Caco-2 (cell line): ENCODE data around the gene KIF1C. TPM values are rescaled to one million over a fixed set of nuclear protein-coding genes. Genes with fewer than 3 reads are reported as not detected.

Source experiments
- BruUV-seq: library from RNA; stranded (reverse); fragments of 400-500 nt; replicated peaks from 2 replicates; lab custom pipeline; 2021; lab: Mats Ljungman, UMichigan
- CTCF ChIA-PET: fragments of 300-600 bp; sonication (Branson Sonifier 250); formaldehyde crosslinking; loops from one replicate; lab custom pipeline; 2022; ENCODE audit warnings: antibody characterized with exemption; lab: Charles Lee
- POLR2A ChIA-PET: fragments of 300-600 bp; sonication (Branson Sonifier 250); formaldehyde crosslinking; loops from one replicate; lab custom pipeline; 2022; ENCODE audit warnings: antibody characterized with exemption; lab: Charles Lee
- DNase-seq, 2 experiments: peaks; one replicate each; pipeline versions ENCODE4 v3.0.0 to v3.0.0-alpha.2; 2020 to 2022
- H3K27me3 ChIP-seq: replicated peaks from 2 replicates; pipeline ENCODE4 v1.6.0; 2011; ENCODE audit warnings: low read length; ENCODE audit not compliant: control insufficient read depth, insufficient read depth
- H3K36me3 ChIP-seq: 2 replicates; pipeline ENCODE4 v1.5.1; 2011; ENCODE audit warnings: low read length; ENCODE audit not compliant: control insufficient read depth, insufficient read depth
- H3K4me1 ChIP-seq: fragments of 250-450 bp; sonication (Bioruptor Pico); 2 replicates; pipeline ENCODE4 v1.5.1; 2020; ENCODE audit warnings: mild to moderate bottlenecking
- H3K4me3 ChIP-seq: 2 replicates; pipeline ENCODE4 v1.5.1; 2011; ENCODE audit warnings: low read depth, mild to moderate bottlenecking, control low read depth, low read length
- H3K9me3 ChIP-seq: fragments of 250-450 bp; sonication (Bioruptor Pico); 2 replicates; pipeline ENCODE4 v1.5.1; 2020; ENCODE audit warnings: mild to moderate bottlenecking, moderate library complexity
- H3K27ac Mint-ChIP-seq: one replicate; pipeline ENCODE4 v1.8.0; 2022; ENCODE audit warnings: mixed read lengths; ENCODE audit not compliant: unreplicated experiment
- H3K27me3 Mint-ChIP-seq: one replicate; pipeline ENCODE4 v1.8.0; 2022; ENCODE audit warnings: mixed read lengths; ENCODE audit not compliant: insufficient read depth, unreplicated experiment
- H3K36me3 Mint-ChIP-seq: one replicate; pipeline ENCODE4 v1.8.0; 2022; ENCODE audit warnings: mild to moderate bottlenecking, mixed read lengths; ENCODE audit not compliant: insufficient read depth, unreplicated experiment
- H3K4me1 Mint-ChIP-seq: one replicate; pipeline ENCODE4 v1.8.0; 2022; ENCODE audit warnings: low read depth, mixed read lengths; ENCODE audit not compliant: unreplicated experiment
- H3K4me3 Mint-ChIP-seq: one replicate; pipeline ENCODE4 v1.8.0; 2022; ENCODE audit warnings: mild to moderate bottlenecking, moderate library complexity, mixed read lengths; ENCODE audit not compliant: unreplicated experiment
- H3K9me3 Mint-ChIP-seq: one replicate; pipeline ENCODE4 v1.8.0; 2022; ENCODE audit warnings: mixed read lengths; ENCODE audit not compliant: unreplicated experiment
- intact Hi-C: fragments of 100-400 bp; cut with micrococcal nuclease; formaldehyde crosslinking; loops from one replicate; pipeline ENCODE4 v1.10.0; 2022; ENCODE audit not compliant: unreplicated experiment
- total RNA-seq: library from RNA; stranded (reverse); gene quantifications from 2 replicates; pipeline ENCODE4 v1.2.3, GENCODE V29; 2022
- TF ChIP-seq, protein P1 (sequence below), 2 experiments: fragments of 200-600 bp in 1 of 2; IDR thresholded peaks; 1 replicate in 1 of 2; 2 replicates in 1 of 2; pipeline versions ENCODE4 v1.5.1 to v1.8.0; 2011 to 2022; ENCODE audit warnings: antibody characterized with exemption in 1 of 2, control low read depth in 1 of 2, inconsistent platforms in 1 of 2, low read depth in 1 of 2, low read length in 1 of 2, mild to moderate bottlenecking in 1 of 2, moderate library complexity in 1 of 2; ENCODE audit not compliant: insufficient read depth in 1 of 2, severe bottlenecking in 1 of 2, unreplicated experiment in 1 of 2

KIF1C gene
- total RNA-seq, 1 experiment from 2014 or later = 87.5 TPM

DNA sequence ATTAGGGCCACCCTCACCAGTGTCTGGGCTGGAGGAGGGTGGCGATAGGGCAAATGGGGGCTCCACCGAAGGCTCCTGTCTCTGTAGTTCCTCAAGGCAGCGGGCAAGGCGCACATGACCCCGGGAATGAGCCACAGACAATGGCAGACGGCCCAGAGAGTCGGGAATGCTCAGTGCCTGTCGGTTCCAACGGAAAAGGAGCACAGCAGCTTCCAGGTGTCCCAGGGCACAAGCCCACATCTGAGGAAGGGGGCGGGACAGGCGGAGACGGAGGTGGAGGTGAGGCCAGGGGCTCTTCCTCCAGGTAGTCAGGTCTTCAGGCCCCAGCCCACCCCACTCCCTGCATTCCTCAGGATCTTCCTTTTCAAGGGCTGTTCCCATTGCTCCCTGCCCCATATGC is 25.0 kb upstream of the KIF1C start:
- H3K4me1 Mint-ChIP-seq = peaks cover 9% of the 10 kb centered on the region
- H3K27me3 Mint-ChIP-seq = no peaks in the 10 kb centered on the region
- peak overlapping the region; percentile 66 for H3K27ac Mint-ChIP-seq
- ChIA-PET POLR2A (no interaction called here), CTCF (no interaction called here)
- peak overlapping the region; percentile 49 for H3K4me3 Mint-ChIP-seq
- H3K36me3 ChIP-seq = no peaks in the 10 kb centered on the region
- peaks cover 37% of the 10 kb centered on the region for H3K36me3 Mint-ChIP-seq
- H3K27me3 ChIP-seq = no peaks in the 10 kb centered on the region
- no peaks in the 10 kb centered on the region for H3K9me3 ChIP-seq
- DNase-seq = no peak
- BruUV-seq = no TSS peak
- H3K9me3 Mint-ChIP-seq = no peaks in the 10 kb centered on the region
- peaks cover 4% of the 10 kb centered on the region; the same call in 1 of the 2 replicates for H3K4me1 ChIP-seq
- intact Hi-C loops = no loop called here
- H3K4me3 ChIP-seq = no peak overlapping the region
- TF ChIP-seq, protein P1, sequence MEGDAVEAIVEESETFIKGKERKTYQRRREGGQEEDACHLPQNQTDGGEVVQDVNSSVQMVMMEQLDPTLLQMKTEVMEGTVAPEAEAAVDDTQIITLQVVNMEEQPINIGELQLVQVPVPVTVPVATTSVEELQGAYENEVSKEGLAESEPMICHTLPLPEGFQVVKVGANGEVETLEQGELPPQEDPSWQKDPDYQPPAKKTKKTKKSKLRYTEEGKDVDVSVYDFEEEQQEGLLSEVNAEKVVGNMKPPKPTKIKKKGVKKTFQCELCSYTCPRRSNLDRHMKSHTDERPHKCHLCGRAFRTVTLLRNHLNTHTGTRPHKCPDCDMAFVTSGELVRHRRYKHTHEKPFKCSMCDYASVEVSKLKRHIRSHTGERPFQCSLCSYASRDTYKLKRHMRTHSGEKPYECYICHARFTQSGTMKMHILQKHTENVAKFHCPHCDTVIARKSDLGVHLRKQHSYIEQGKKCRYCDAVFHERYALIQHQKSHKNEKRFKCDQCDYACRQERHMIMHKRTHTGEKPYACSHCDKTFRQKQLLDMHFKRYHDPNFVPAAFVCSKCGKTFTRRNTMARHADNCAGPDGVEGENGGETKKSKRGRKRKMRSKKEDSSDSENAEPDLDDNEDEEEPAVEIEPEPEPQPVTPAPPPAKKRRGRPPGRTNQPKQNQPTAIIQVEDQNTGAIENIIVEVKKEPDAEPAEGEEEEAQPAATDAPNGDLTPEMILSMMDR (IDR thresholded peaks at IDR 0.05; ENCODE audit: insufficient read depth in 1 of 2, low read depth in 1 of 2, low read length in 1 of 2, severe bottlenecking in 1 of 2, unreplicated experiment in 1 of 2) = no peak

DNA sequence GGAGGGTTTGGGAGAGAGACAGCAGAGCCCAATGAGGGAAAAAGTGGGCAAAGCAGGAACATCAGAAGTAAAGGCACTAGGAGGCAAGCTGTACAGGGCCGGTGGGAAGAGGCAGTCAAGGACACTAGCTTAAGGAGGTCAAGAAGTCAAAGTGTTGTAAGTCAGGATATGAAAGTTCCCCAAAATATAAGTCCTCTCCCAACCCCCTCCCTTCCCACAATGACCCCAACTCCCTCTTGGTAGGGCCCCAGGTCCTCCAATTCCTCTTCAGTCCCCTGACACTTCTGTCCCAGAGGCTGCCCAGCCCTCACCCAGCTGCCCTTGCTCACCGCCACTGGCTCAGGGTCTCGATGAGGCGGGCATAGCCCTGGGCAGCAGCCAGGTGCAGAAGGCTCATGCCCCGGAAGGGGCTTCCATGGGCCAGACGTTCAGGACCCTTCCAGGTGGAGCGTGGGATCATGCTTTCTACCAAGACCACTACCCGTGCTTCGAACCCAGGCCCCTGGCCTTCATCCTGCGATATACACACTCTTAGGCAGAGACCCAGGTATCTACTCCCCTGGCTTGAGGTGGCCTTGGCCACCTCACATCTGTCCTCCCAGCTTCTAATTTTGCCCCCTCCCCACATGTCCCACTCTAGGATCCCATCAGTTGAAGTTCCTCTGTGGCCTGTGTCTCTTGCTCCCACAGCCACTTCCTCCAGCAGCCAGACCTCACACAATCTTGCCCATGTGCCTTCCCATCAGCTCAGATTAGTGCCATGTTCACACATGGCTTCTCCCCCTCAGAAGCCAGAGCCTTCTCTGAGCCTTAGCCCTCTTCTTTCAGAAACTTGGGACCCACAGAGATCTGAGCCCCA is 24.3 kb upstream of the KIF1C start:
- intact Hi-C loops = no loop called here
- peaks cover 9% of the 10 kb centered on the region for H3K4me1 Mint-ChIP-seq
- Histone ChIP-seq H3K36me3 (no peaks in the 10 kb centered on the region), H3K4me3 (no peak overlapping the region), H3K27me3 (no peaks in the 10 kb centered on the region), H3K9me3 (no peaks in the 10 kb centered on the region), H3K4me1 (peaks cover 4% of the 10 kb centered on the region; the same call in 1 of the 2 replicates)
- no peaks in the 10 kb centered on the region for H3K27me3 Mint-ChIP-seq
- no peak for DNase-seq
- TF ChIP-seq, protein P1 (IDR thresholded peaks at IDR 0.05; ENCODE audit: insufficient read depth in 1 of 2, low read depth in 1 of 2, low read length in 1 of 2, severe bottlenecking in 1 of 2, unreplicated experiment in 1 of 2) = no peak
- CTCF ChIA-PET = no interaction called here
- H3K4me3 Mint-ChIP-seq = no peak overlapping the region
- POLR2A ChIA-PET = no interaction called here
- H3K36me3 Mint-ChIP-seq = peaks cover 41% of the 10 kb centered on the region
- H3K9me3 Mint-ChIP-seq = no peaks in the 10 kb centered on the region
- H3K27ac Mint-ChIP-seq = no peak overlapping the region
- no TSS peak for BruUV-seq

DNA sequence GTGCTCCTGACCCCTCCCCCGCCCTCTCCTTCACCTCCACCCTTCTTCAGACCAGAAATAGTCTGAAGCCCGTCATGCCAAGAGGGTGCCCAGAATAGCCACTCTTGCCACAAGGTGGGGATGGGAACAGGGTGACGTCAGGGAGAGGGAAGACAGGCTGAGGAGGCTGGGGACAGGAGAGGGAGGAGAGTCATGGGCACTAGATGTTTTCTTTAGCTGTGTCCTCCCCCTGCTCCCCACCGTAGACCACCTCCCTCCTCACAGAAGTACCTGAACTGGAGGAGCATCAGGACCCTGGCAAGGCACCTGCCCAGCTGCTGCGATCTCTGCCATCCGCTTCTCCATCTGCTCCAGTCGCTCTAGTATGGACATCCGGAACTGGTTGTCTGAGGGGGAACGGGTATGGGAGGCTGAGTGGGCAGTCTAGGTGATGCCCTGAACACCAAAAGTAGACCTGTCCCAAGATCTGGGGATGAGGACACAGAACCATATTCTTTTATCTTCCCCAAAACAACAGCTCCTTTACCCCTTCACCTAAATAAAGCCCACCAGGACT is 23.6 kb upstream of the KIF1C start:
- Histone ChIP-seq H3K36me3 (no peaks in the 10 kb centered on the region), H3K4me3 (no peak overlapping the region), H3K9me3 (no peaks in the 10 kb centered on the region), H3K4me1 (peaks cover 4% of the 10 kb centered on the region; the same call in 1 of the 2 replicates), H3K27me3 (no peaks in the 10 kb centered on the region)
- CTCF ChIA-PET = no interaction called here
- Mint-ChIP-seq H3K9me3 (no peaks in the 10 kb centered on the region), H3K4me3 (no peak overlapping the region), H3K27me3 (no peaks in the 10 kb centered on the region), H3K36me3 (peaks cover 41% of the 10 kb centered on the region), H3K27ac (no peak overlapping the region), H3K4me1 (peaks cover 9% of the 10 kb centered on the region)
- intact Hi-C loops = no loop called here
- TF ChIP-seq, protein P1 (IDR thresholded peaks at IDR 0.05; ENCODE audit: insufficient read depth in 1 of 2, low read depth in 1 of 2, low read length in 1 of 2, severe bottlenecking in 1 of 2, unreplicated experiment in 1 of 2) = no peak
- DNase-seq = no peak
- POLR2A ChIA-PET = no interaction called here
- no TSS peak for BruUV-seq
